DND-41 (cell line): Measurements from ENCODE around the gene NEAT1.

Experiments
- CTCF ChIP-seq: IDR thresholded peaks from 2 replicates; pipeline ENCODE4 v1.5.1; 2012; ENCODE audit warnings: borderline replicate concordance, low read length, moderate library complexity, mild to moderate bottlenecking; ENCODE audit not compliant: poor library complexity, severe bottlenecking; ENCODE audit errors: extremely low read depth
- EZH2 ChIP-seq: IDR thresholded peaks from 3 replicates; pipeline ENCODE4 v1.6.1; 2012; ENCODE audit warnings: borderline replicate concordance, low read depth, mild to moderate bottlenecking, moderate library complexity, low read length, inconsistent platforms; ENCODE audit not compliant: severe bottlenecking

GRCh38 chr11:65419772-65420481 lies 2.7 kb upstream of the NEAT1 start:
- no peak for TF ChIP-seq CTCF
- no peak for TF ChIP-seq EZH2
